ENCODE measurements around the gene HBB.
A peak's percentile ranks its signal among the peaks of the same experiment; 100 is the strongest.

Gene HBB

GRCh38 chr11:5239046-5239445, 12.2 kb upstream of the HBB start:
- no peak for TF ChIP-seq CTCF (conservative IDR thresholded peaks at IDR 0.05; ENCODE audit: low read depth, low read length)
- H3K4me3 ChIP-seq (ENCODE audit: low read depth, low read length) = no peak overlapping the region
- no peak for DNase-seq (ENCODE audit: low read depth)

GRCh38 chr11:5238486-5238885, 11.6 kb upstream of the HBB start:
- TF ChIP-seq CTCF (conservative IDR thresholded peaks at IDR 0.05; ENCODE audit: low read depth, low read length) = no peak
- no peak for DNase-seq (ENCODE audit: low read depth)
- no peak overlapping the region for H3K4me3 ChIP-seq (ENCODE audit: low read depth, low read length)

- no peak for TF ChIP-seq CTCF (conservative IDR thresholded peaks at IDR 0.05; ENCODE audit: low read depth, low read length)
- DNase-seq (ENCODE audit: low read depth) = no peak
- H3K4me3 ChIP-seq (ENCODE audit: low read depth, low read length) = no peak overlapping the region
Measured at GRCh38 chr11:5237420-5237819, 10.5 kb upstream of the HBB start.

GRCh38 chr11:5235364-5236095, 8.7 kb upstream of the HBB start:
- no peak for DNase-seq (ENCODE audit: low read depth)
- TF ChIP-seq CTCF (conservative IDR thresholded peaks at IDR 0.05; ENCODE audit: low read depth, low read length) = no peak
- no peak overlapping the region for H3K4me3 ChIP-seq (ENCODE audit: low read depth, low read length)

GRCh38 chr11:5234381-5234834, 7.5 kb upstream of the HBB start, which contains the start of gene HBD:
Gene HBD (minus strand): TSS chr11:5234483. CDS start chr11:5234433, 50 bp downstream.
- peak; percentile 72 for DNase-seq (ENCODE audit: low read depth)
- H3K4me3 ChIP-seq (ENCODE audit: low read depth, low read length) = no peak within 1 kb of the TSS
- no peak for TF ChIP-seq CTCF (conservative IDR thresholded peaks at IDR 0.05; ENCODE audit: low read depth, low read length)

- TF ChIP-seq CTCF (conservative IDR thresholded peaks at IDR 0.05; ENCODE audit: low read depth, low read length) = no peak
- H3K4me3 ChIP-seq (ENCODE audit: low read depth, low read length) = no peak overlapping the region
- DNase-seq (ENCODE audit: low read depth) = no peak
Measured at GRCh38 chr11:5233307-5233706, 6.4 kb upstream of the HBB start.

GRCh38 chr11:5232821-5233220, 6.0 kb upstream of the HBB start:
- DNase-seq (ENCODE audit: low read depth) = no peak
- H3K4me3 ChIP-seq (ENCODE audit: low read depth, low read length) = no peak overlapping the region
- no peak for TF ChIP-seq CTCF (conservative IDR thresholded peaks at IDR 0.05; ENCODE audit: low read depth, low read length)
